ENCODE data around the gene TTC7B. TPM values are rescaled to one million over a fixed set of nuclear protein-coding genes. Genes with fewer than 3 reads are reported as not detected.

Gene TTC7B
- polyA plus RNA-seq, 1 donor from 2014 or later: 19.9 TPM

DNA sequence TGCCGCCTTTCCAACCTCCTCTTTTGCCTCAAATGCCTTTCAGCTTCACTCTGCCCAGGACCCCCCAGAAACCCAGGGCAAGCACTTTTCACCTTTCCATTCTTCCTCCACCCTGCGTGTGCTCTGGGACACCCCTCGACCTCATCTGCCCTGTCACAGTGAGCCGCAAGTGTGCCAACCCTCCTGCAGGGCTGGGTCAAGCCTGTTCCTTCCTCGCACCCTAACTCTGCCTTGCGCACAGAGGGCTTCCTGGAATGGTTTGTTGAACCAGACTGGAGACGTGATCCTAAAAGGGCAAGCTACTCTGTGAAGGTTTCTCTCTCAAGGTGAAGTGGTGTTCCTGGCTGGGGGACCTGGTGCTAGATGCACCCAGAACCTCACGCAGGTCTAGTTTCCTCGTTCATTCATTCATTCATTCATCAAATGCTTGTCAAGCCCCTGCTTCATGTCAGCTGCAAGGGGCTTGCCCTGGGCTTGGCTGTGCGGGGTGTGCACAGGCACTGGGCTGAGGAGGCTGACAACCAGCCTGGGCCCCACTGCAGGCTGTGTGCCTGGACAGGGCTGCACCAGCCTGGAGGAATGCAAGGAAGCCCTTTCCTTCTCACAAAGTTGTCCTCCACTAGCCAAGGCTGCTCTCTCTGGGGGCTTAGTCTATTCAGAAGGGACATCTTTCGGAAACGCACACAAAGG lies 232.2 kb downstream of the TTC7B start:
- Histone ChIP-seq H3K9me3 (ENCODE audit: low read length) (no peaks in the 10 kb centered on the region), H3K79me2 (replicated peaks; ENCODE audit: insufficient read depth, low read length) (no peaks in the 10 kb centered on the region), H2AFZ (ENCODE audit: low read depth, low read length) (no peak overlapping the region), H3K27me3 (ENCODE audit: insufficient read depth, low read depth, low read length) (no peaks in the 10 kb centered on the region), H3K4me2 (ENCODE audit: low read length) (no peak overlapping the region), H3F3A (ENCODE audit: insufficient read depth, low read length, poor library complexity, severe bottlenecking) (no peaks in the 10 kb centered on the region), H3K27ac (ENCODE audit: low read length) (no peak overlapping the region), H3K4me3 (ENCODE audit: low read length) (no peak overlapping the region), H3K9ac (ENCODE audit: low read length) (no peak overlapping the region), H3K9me2 (ENCODE audit: insufficient read depth, low read length) (no peaks in the 10 kb centered on the region), H4K20me1 (ENCODE audit: insufficient read depth) (no peaks in the 10 kb centered on the region), H3K36me3 (ENCODE audit: insufficient read depth, low read length) (no peaks in the 10 kb centered on the region)
- TF ChIP-seq POLR2AphosphoS5 (IDR thresholded peaks at IDR 0.05): no peak
- TF ChIP-seq EP300 (conservative IDR thresholded peaks at IDR 0.05; ENCODE audit: poor library complexity, severe bottlenecking): no peak
- TF ChIP-seq, protein P1, sequence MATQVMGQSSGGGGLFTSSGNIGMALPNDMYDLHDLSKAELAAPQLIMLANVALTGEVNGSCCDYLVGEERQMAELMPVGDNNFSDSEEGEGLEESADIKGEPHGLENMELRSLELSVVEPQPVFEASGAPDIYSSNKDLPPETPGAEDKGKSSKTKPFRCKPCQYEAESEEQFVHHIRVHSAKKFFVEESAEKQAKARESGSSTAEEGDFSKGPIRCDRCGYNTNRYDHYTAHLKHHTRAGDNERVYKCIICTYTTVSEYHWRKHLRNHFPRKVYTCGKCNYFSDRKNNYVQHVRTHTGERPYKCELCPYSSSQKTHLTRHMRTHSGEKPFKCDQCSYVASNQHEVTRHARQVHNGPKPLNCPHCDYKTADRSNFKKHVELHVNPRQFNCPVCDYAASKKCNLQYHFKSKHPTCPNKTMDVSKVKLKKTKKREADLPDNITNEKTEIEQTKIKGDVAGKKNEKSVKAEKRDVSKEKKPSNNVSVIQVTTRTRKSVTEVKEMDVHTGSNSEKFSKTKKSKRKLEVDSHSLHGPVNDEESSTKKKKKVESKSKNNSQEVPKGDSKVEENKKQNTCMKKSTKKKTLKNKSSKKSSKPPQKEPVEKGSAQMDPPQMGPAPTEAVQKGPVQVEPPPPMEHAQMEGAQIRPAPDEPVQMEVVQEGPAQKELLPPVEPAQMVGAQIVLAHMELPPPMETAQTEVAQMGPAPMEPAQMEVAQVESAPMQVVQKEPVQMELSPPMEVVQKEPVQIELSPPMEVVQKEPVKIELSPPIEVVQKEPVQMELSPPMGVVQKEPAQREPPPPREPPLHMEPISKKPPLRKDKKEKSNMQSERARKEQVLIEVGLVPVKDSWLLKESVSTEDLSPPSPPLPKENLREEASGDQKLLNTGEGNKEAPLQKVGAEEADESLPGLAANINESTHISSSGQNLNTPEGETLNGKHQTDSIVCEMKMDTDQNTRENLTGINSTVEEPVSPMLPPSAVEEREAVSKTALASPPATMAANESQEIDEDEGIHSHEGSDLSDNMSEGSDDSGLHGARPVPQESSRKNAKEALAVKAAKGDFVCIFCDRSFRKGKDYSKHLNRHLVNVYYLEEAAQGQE (IDR thresholded peaks at IDR 0.05; ENCODE audit: borderline replicate concordance): no peak

DNA sequence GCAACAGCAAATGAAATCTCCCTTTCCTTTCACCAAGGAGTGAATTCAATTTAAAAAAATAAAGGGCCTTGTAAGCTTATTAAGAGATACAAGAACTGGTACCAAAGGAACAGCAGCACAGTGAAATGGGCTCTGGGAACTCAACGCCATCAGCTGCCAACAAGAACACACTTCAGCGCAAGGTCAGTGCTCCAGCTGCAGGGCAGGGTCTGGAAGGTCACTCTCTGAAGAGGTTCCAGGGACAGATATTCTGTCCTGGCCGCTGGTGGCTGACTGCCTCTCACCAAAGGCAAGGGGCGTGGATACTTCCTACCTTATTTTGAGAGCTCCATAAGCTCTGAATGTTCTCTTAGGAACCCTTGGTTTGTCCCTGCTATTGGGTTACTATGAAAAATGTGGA lies 232.8 kb downstream of the TTC7B start:
- Histone ChIP-seq H3K4me3 (ENCODE audit: low read length) (no peak overlapping the region), H3K4me2 (ENCODE audit: low read length) (no peak overlapping the region), H3K36me3 (ENCODE audit: insufficient read depth, low read length) (no peaks in the 10 kb centered on the region), H3K27me3 (ENCODE audit: insufficient read depth, low read depth, low read length) (no peaks in the 10 kb centered on the region), H3K9me3 (ENCODE audit: low read length) (no peaks in the 10 kb centered on the region), H3F3A (ENCODE audit: insufficient read depth, low read length, poor library complexity, severe bottlenecking) (no peaks in the 10 kb centered on the region), H3K27ac (ENCODE audit: low read length) (no peak overlapping the region), H2AFZ (ENCODE audit: low read depth, low read length) (no peak overlapping the region), H3K9me2 (ENCODE audit: insufficient read depth, low read length) (no peaks in the 10 kb centered on the region), H3K9ac (ENCODE audit: low read length) (no peak overlapping the region), H4K20me1 (ENCODE audit: insufficient read depth) (no peaks in the 10 kb centered on the region), H3K79me2 (replicated peaks; ENCODE audit: insufficient read depth, low read length) (no peaks in the 10 kb centered on the region)
- TF ChIP-seq SMC3 (conservative IDR thresholded peaks at IDR 0.05; ENCODE audit: poor library complexity) (no peak), POLR2AphosphoS5 (IDR thresholded peaks at IDR 0.05) (no peak), TAF1 (IDR thresholded peaks at IDR 0.05; ENCODE audit: low read depth) (no peak), RAD21 (conservative IDR thresholded peaks at IDR 0.05) (no peak), EZH2 (IDR thresholded peaks at IDR 0.05; ENCODE audit: borderline replicate concordance, insufficient read depth, low read length, poor library complexity, severe bottlenecking) (no peak), MXI1 (conservative IDR thresholded peaks at IDR 0.05; ENCODE audit: poor library complexity, severe bottlenecking) (no peak), EP300 (conservative IDR thresholded peaks at IDR 0.05; ENCODE audit: poor library complexity, severe bottlenecking) (no peak)

DNA sequence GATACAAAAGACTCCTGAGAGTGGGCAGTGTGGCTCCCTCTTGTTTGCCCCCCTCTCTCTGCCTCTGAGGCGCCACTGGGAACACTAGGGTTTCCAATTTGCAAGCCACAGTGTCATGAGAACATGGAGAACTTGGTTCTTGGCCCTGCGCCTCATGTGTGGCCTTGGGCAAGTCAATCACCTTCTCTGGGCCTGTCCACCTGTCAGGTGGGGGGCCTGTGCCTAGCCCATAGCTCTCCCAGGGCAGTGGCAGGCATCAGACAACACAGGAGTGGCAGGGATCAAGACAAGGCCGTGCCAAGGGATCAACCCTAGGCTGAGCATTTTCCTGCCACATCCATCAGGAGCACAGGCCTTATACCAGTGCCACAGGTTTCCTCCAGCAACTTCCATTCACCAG lies 234.1 kb downstream of the TTC7B start:
- H3K4me3 ChIP-seq (ENCODE audit: low read length): no peak overlapping the region
- H4K20me1 ChIP-seq (ENCODE audit: insufficient read depth): no peaks in the 10 kb centered on the region
- no peak overlapping the region for H3K27ac ChIP-seq (ENCODE audit: low read length)
- H3K9me2 ChIP-seq (ENCODE audit: insufficient read depth, low read length): no peaks in the 10 kb centered on the region
- H3K27me3 ChIP-seq (ENCODE audit: insufficient read depth, low read depth, low read length): no peaks in the 10 kb centered on the region
- TF ChIP-seq, protein P2, sequence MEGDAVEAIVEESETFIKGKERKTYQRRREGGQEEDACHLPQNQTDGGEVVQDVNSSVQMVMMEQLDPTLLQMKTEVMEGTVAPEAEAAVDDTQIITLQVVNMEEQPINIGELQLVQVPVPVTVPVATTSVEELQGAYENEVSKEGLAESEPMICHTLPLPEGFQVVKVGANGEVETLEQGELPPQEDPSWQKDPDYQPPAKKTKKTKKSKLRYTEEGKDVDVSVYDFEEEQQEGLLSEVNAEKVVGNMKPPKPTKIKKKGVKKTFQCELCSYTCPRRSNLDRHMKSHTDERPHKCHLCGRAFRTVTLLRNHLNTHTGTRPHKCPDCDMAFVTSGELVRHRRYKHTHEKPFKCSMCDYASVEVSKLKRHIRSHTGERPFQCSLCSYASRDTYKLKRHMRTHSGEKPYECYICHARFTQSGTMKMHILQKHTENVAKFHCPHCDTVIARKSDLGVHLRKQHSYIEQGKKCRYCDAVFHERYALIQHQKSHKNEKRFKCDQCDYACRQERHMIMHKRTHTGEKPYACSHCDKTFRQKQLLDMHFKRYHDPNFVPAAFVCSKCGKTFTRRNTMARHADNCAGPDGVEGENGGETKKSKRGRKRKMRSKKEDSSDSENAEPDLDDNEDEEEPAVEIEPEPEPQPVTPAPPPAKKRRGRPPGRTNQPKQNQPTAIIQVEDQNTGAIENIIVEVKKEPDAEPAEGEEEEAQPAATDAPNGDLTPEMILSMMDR (IDR thresholded peaks at IDR 0.05; ENCODE audit: poor library complexity, severe bottlenecking): no peak
- TF ChIP-seq MXI1 (conservative IDR thresholded peaks at IDR 0.05; ENCODE audit: poor library complexity, severe bottlenecking) (no peak), TAF1 (IDR thresholded peaks at IDR 0.05; ENCODE audit: low read depth) (no peak), RAD21 (conservative IDR thresholded peaks at IDR 0.05) (no peak), EP300 (conservative IDR thresholded peaks at IDR 0.05; ENCODE audit: poor library complexity, severe bottlenecking) (no peak), SMC3 (conservative IDR thresholded peaks at IDR 0.05; ENCODE audit: poor library complexity) (no peak), POLR2AphosphoS5 (IDR thresholded peaks at IDR 0.05) (no peak), EZH2 (IDR thresholded peaks at IDR 0.05; ENCODE audit: borderline replicate concordance, insufficient read depth, low read length, poor library complexity, severe bottlenecking) (no peak)
- TF ChIP-seq, protein P1 (IDR thresholded peaks at IDR 0.05; ENCODE audit: borderline replicate concordance): no peak
- H2AFZ ChIP-seq (ENCODE audit: low read depth, low read length): no peak overlapping the region
- H3K36me3 ChIP-seq (ENCODE audit: insufficient read depth, low read length): no peaks in the 10 kb centered on the region
- H3K9ac ChIP-seq (ENCODE audit: low read length): no peak overlapping the region
- no peaks in the 10 kb centered on the region for H3F3A ChIP-seq (ENCODE audit: insufficient read depth, low read length, poor library complexity, severe bottlenecking)
- no peak overlapping the region for H3K4me2 ChIP-seq (ENCODE audit: low read length)
- no peaks in the 10 kb centered on the region for H3K79me2 ChIP-seq (replicated peaks; ENCODE audit: insufficient read depth, low read length)
- no peaks in the 10 kb centered on the region for H3K9me3 ChIP-seq (ENCODE audit: low read length)
